GM18517 (cell line): ENCODE data around the gene HTR3D.
"Not testable (repeated sequence)": the region's sequence is repeated elsewhere in the genome, so short reads cannot be mapped to it uniquely, and the experiment has no call there.

Source experiments
- ATAC-seq: cut with Tn5 transposase; IDR thresholded peaks from one replicate; pipeline ENCODE4 v1.9.1; 2021; ENCODE audit warnings: mild to moderate bottlenecking, moderate library complexity; ENCODE audit not compliant: unreplicated experiment

Gene HTR3D

GRCh38 chr3:184031187-184031792, at the start of gene HTR3D:
TSS of gene HTR3D (plus strand) at chr3:184031742. CDS start at chr3:184031742, 0 bp downstream.
- ATAC-seq, result no peak

GRCh38 chr3:183981990-183982644, 49.4 kb upstream of the HTR3D start:
- no peak for ATAC-seq

GRCh38 chr3:183984127-183984740, 47.3 kb upstream of the HTR3D start:
- no peak for ATAC-seq

GRCh38 chr3:183984749-183985729, 46.5 kb upstream of the HTR3D start:
- no peak for ATAC-seq

- no peak for ATAC-seq
Observed at GRCh38 chr3:183987000-183987600, 44.4 kb upstream of the HTR3D start.

- no peak for ATAC-seq
Observed at GRCh38 chr3:183988216-183988790, 43.2 kb upstream of the HTR3D start.

GRCh38 chr3:183991403-183991802, 40.1 kb upstream of the HTR3D start:
- no peak for ATAC-seq

- ATAC-seq, result no peak
Observed at GRCh38 chr3:184001761-184002160, 29.8 kb upstream of the HTR3D start.

GRCh38 chr3:184002469-184002868, 29.1 kb upstream of the HTR3D start:
- ATAC-seq, result no peak

- no peak for ATAC-seq
Observed at GRCh38 chr3:184003187-184003967, 28.2 kb upstream of the HTR3D start.

- no peak for ATAC-seq
Observed at GRCh38 chr3:184004476-184004875, 27.1 kb upstream of the HTR3D start.

- no peak for ATAC-seq
Observed at GRCh38 chr3:184005941-184006507, 25.5 kb upstream of the HTR3D start.

- ATAC-seq, result not testable (repeated sequence)
Observed at GRCh38 chr3:184007143-184007813, 24.3 kb upstream of the HTR3D start.

GRCh38 chr3:184008161-184008560, 23.4 kb upstream of the HTR3D start:
- ATAC-seq, result no peak

- no peak for ATAC-seq
Observed at GRCh38 chr3:184011230-184011876, 20.2 kb upstream of the HTR3D start.

- no peak for ATAC-seq
Observed at GRCh38 chr3:184011937-184012889, 19.3 kb upstream of the HTR3D start.

GRCh38 chr3:184015381-184016019, 16.0 kb upstream of the HTR3D start:
- no peak for ATAC-seq
